Neuronal stem cell (in vitro differentiated cells): ENCODE measurements around the gene SSB.
"Not testable (repeated sequence)": the region's sequence is repeated elsewhere in the genome, so short reads cannot be mapped to it uniquely, and the experiment has no call there.

Experiments used
- DNase-seq: peaks from one replicate; pipeline ENCODE4 v3.0.0-alpha.2; 2013; ENCODE audit warnings: low spot score
- H2AFZ ChIP-seq: one replicate; pipeline ENCODE4 v1.6.1; 2013; ENCODE audit warnings: mild to moderate bottlenecking, low read length, inconsistent platforms
- H2AK5ac ChIP-seq: 2 replicates; pipeline ENCODE4 v1.6.1; 2013; ENCODE audit warnings: low read depth, mild to moderate bottlenecking, inconsistent platforms, low read length, moderate library complexity, mixed read lengths
- H2BK120ac ChIP-seq: 2 replicates; pipeline ENCODE4 v1.6.1; 2013; ENCODE audit warnings: low read depth, mild to moderate bottlenecking, inconsistent platforms, low read length, moderate library complexity, mixed read lengths
- H2BK12ac ChIP-seq: one replicate; pipeline ENCODE4 v1.6.1; 2013; ENCODE audit warnings: low read length, inconsistent platforms
- H2BK15ac ChIP-seq: 2 replicates; pipeline ENCODE4 v1.6.1; 2013; ENCODE audit warnings: mild to moderate bottlenecking, low read length, inconsistent platforms, mixed read lengths
- H2BK5ac ChIP-seq: one replicate; pipeline ENCODE4 v1.6.1; 2013; ENCODE audit warnings: inconsistent platforms, mild to moderate bottlenecking, low read length, moderate library complexity
- H3K14ac ChIP-seq: one replicate; pipeline ENCODE4 v1.6.1; 2013; ENCODE audit warnings: low read length, inconsistent platforms
- H3K18ac ChIP-seq: 2 replicates; pipeline ENCODE4 v1.6.1; 2013; ENCODE audit warnings: low read length, inconsistent platforms
- H3K23ac ChIP-seq: 2 replicates; pipeline ENCODE4 v1.6.1; 2013; ENCODE audit warnings: low read depth, mild to moderate bottlenecking, mixed read lengths, low read length, inconsistent platforms; ENCODE audit not compliant: poor library complexity
- H3K27ac ChIP-seq: replicated peaks from 3 replicates; pipeline ENCODE4 v1.5.1; 2013; ENCODE audit warnings: low read length, inconsistent platforms
- H3K27me3 ChIP-seq, 3 experiments: 2 replicates each; pipeline ENCODE4 v1.6.1; 2013; ENCODE audit warnings: low read length in 3 of 3, mild to moderate bottlenecking in 2 of 3, inconsistent platforms in 1 of 3, low read depth in 1 of 3, mixed read lengths in 1 of 3, moderate library complexity in 1 of 3; ENCODE audit not compliant: control insufficient read depth in 3 of 3, insufficient read depth in 3 of 3
- H3K36me3 ChIP-seq, 2 donors: replicated peaks in 1 of 2; 2 replicates each; pipeline ENCODE4 v1.6.1; 2013; ENCODE audit warnings: low read length in 2 of 2; ENCODE audit not compliant: control insufficient read depth in 2 of 2, insufficient read depth in 2 of 2
- H3K4ac ChIP-seq: 2 replicates; pipeline ENCODE4 v1.6.1; 2013; ENCODE audit warnings: inconsistent platforms, mild to moderate bottlenecking, low read length, moderate library complexity
- H3K4me1 ChIP-seq, 2 donors: 1 replicate in 1 of 2; 2 replicates in 1 of 2; pipeline ENCODE4 v1.6.1; 2013; ENCODE audit warnings: low read length in 2 of 2, low read depth in 1 of 2; ENCODE audit not compliant: control insufficient read depth in 2 of 2, insufficient read depth in 1 of 2
- H3K4me2 ChIP-seq: one replicate; pipeline ENCODE4 v1.6.1; 2013; ENCODE audit warnings: mild to moderate bottlenecking, low read length, inconsistent platforms; ENCODE audit not compliant: insufficient read depth, poor library complexity, severe bottlenecking
- H3K4me3 ChIP-seq, 2 donors: 2 replicates each; pipeline ENCODE4 v1.5.1; 2013; ENCODE audit warnings: low read length in 2 of 2, mild to moderate bottlenecking in 2 of 2, inconsistent platforms in 1 of 2, moderate library complexity in 1 of 2
- H3K79me1 ChIP-seq: one replicate; pipeline ENCODE4 v1.6.1; 2013; ENCODE audit warnings: low read depth, mild to moderate bottlenecking, inconsistent platforms, low read length, moderate library complexity
- H3K9ac ChIP-seq: one replicate; pipeline ENCODE4 v1.6.1; 2013; ENCODE audit warnings: mild to moderate bottlenecking, low read depth, low read length, inconsistent platforms; ENCODE audit not compliant: poor library complexity
- H3K9me3 ChIP-seq, 2 donors: replicated peaks in 1 of 2; 2 replicates each; pipeline versions ENCODE3 to v1.6.1; 2013; ENCODE audit warnings: low read length in 2 of 2, mild to moderate bottlenecking in 2 of 2, inconsistent platforms in 1 of 2, low read depth in 1 of 2, mixed read lengths in 1 of 2, moderate library complexity in 1 of 2; ENCODE audit not compliant: control insufficient read depth in 2 of 2, insufficient read depth in 1 of 2
- H4K8ac ChIP-seq: one replicate; pipeline ENCODE4 v1.6.1; 2013; ENCODE audit warnings: low read depth, mild to moderate bottlenecking, inconsistent platforms, low read length, moderate library complexity
- H4K91ac ChIP-seq: one replicate; pipeline ENCODE4 v1.6.1; 2013; ENCODE audit warnings: low read length, low read depth, mild to moderate bottlenecking, inconsistent platforms; ENCODE audit not compliant: poor library complexity
- WGBS, 2 donors: extraction: QIAGEN DNeasy Blood & Tissue Kit; methylation state at CpG; one replicate each; pipeline ENCODE4 v1.1.7; 2013; ENCODE audit warnings: missing lambda C conversion rate in 2 of 2, mixed read lengths in 1 of 2; ENCODE audit not compliant: insufficient read length in 2 of 2, insufficient replicate concordance in 1 of 2; ENCODE audit errors: extremely low coverage in 2 of 2; 5-methylcytosine and 5-hydroxymethylcytosine counted together

The SSB gene

GRCh38 chr2:169757356-169757755 lies 41.3 kb upstream of the SSB start:
- H2BK120ac ChIP-seq = no peak overlapping the region
- no peak overlapping the region for H3K9ac ChIP-seq
- no peak overlapping the region for H3K4me2 ChIP-seq
- H4K8ac ChIP-seq = no peak overlapping the region
- H3K27me3 ChIP-seq = no peaks in the 10 kb centered on the region
- H2AK5ac ChIP-seq = no peak overlapping the region
- no peak overlapping the region for H3K14ac ChIP-seq
- H3K18ac ChIP-seq = no peak overlapping the region
- H3K36me3 ChIP-seq = peaks cover 5 to 56% of the 10 kb centered on the region in 2 donors
- H4K91ac ChIP-seq = no peak overlapping the region
- no peak overlapping the region for H2BK5ac ChIP-seq
- H3K23ac ChIP-seq = no peak overlapping the region
- H2BK15ac ChIP-seq = no peak overlapping the region
- peaks cover 0 to 2% of the 10 kb centered on the region in 2 donors for H3K4me1 ChIP-seq
- DNase-seq = no peak
- no peak overlapping the region for H3K4me3 ChIP-seq
- H3K4ac ChIP-seq = no peak overlapping the region
- H3K79me1 ChIP-seq = no peaks in the 10 kb centered on the region
- no peak overlapping the region for H2BK12ac ChIP-seq
- H2AFZ ChIP-seq = no peak overlapping the region
- peaks cover 8 to 18% of the 10 kb centered on the region in 2 donors for H3K9me3 ChIP-seq
- H3K27ac ChIP-seq = no peak overlapping the region
- WGBS, 2 donors = no CpG with 5 or more reads among the region's 3 CpGs

GRCh38 chr2:169757778-169758177 lies 40.9 kb upstream of the SSB start:
- Histone ChIP-seq H2BK12ac (no peak overlapping the region), H2AK5ac (no peak overlapping the region), H3K4me3 (no peak overlapping the region), H3K4me1 (peaks cover 0 to 2% of the 10 kb centered on the region in 2 donors), H3K36me3 (peaks cover 6 to 56% of the 10 kb centered on the region in 2 donors), H3K4ac (no peak overlapping the region), H2AFZ (no peak overlapping the region), H3K23ac (no peak overlapping the region), H3K79me1 (no peaks in the 10 kb centered on the region), H3K4me2 (no peak overlapping the region), H3K27me3 (no peaks in the 10 kb centered on the region), H3K18ac (no peak overlapping the region), H3K9me3 (peaks cover 8 to 20% of the 10 kb centered on the region in 2 donors), H4K91ac (no peak overlapping the region), H3K27ac (no peak overlapping the region), H2BK5ac (no peak overlapping the region), H4K8ac (no peak overlapping the region), H2BK120ac (no peak overlapping the region), H2BK15ac (no peak overlapping the region), H3K9ac (no peak overlapping the region), H3K14ac (no peak overlapping the region)
- DNase-seq = no peak
- WGBS, 2 donors = no CpG with 5 or more reads among the region's 2 CpGs

GRCh38 chr2:169759987-169760386 lies 38.7 kb upstream of the SSB start:
- no peak overlapping the region for H4K8ac ChIP-seq

GRCh38 chr2:169760798-169761197 lies 37.9 kb upstream of the SSB start:
- not testable (repeated sequence) for H3K79me1 ChIP-seq, H3K27ac ChIP-seq, H4K91ac ChIP-seq, H4K8ac ChIP-seq, H2BK15ac ChIP-seq, H2BK5ac ChIP-seq, H2BK120ac ChIP-seq, DNase-seq, H3K4me3 ChIP-seq, H2BK12ac ChIP-seq, H2AK5ac ChIP-seq, H3K18ac ChIP-seq, H3K4me1 ChIP-seq, H2AFZ ChIP-seq, H3K9ac ChIP-seq, H3K23ac ChIP-seq, H3K27me3 ChIP-seq, H3K14ac ChIP-seq, H3K4me2 ChIP-seq, H3K4ac ChIP-seq
- Histone ChIP-seq H3K9me3 (peaks cover 8 to 20% of the 10 kb centered on the region in 2 donors), H3K36me3 (peaks cover 6 to 62% of the 10 kb centered on the region in 2 donors)
- no CpG with 5 or more reads among the region's 3 CpGs for WGBS, 2 donors

More at GRCh38 chr2:169759987-169760386, 38.7 kb upstream of the SSB start:
- no peak overlapping the region for H2BK15ac ChIP-seq
- H2BK12ac ChIP-seq = no peak overlapping the region
- H3K27me3 ChIP-seq = no peaks in the 10 kb centered on the region
- no peak overlapping the region for H4K91ac ChIP-seq
- no peak overlapping the region for H2AK5ac ChIP-seq
- DNase-seq = no peak
- H2BK120ac ChIP-seq = no peak overlapping the region
- H3K79me1 ChIP-seq = no peaks in the 10 kb centered on the region
- whole genome bisulfite sequencing, 2 donors = no CpG with 5 or more reads among the region's 7 CpGs
- H3K4ac ChIP-seq = no peak overlapping the region
- H3K36me3 ChIP-seq = peaks cover 6 to 57% of the 10 kb centered on the region in 2 donors
- no peak overlapping the region for H3K23ac ChIP-seq
- no peak overlapping the region for H3K18ac ChIP-seq
- H3K4me3 ChIP-seq = no peak overlapping the region
- peaks cover 8 to 20% of the 10 kb centered on the region in 2 donors for H3K9me3 ChIP-seq
- no peak overlapping the region for H2AFZ ChIP-seq
- H3K27ac ChIP-seq = no peak overlapping the region
- peaks cover 0 to 2% of the 10 kb centered on the region in 2 donors for H3K4me1 ChIP-seq
- H2BK5ac ChIP-seq = no peak overlapping the region
- H3K9ac ChIP-seq = no peak overlapping the region
- H3K4me2 ChIP-seq = no peak overlapping the region
- H3K14ac ChIP-seq = no peak overlapping the region
